Measurements from ENCODE around the gene WDR91. TPM values are rescaled to one million over a fixed set of nuclear protein-coding genes. Genes with fewer than 3 reads are reported as not detected.

WDR91 gene
- total RNA-seq, 1 experiment from 2014 or later, result 10.1 TPM

- no peak overlapping the region for H3K27ac ChIP-seq (ENCODE audit: low read depth, low read length)
- no peaks in the 10 kb centered on the region; a peak in 1 of 4 replicates for H3K36me3 ChIP-seq (ENCODE audit: control insufficient read depth in 1 of 2, insufficient read depth in 2 of 2, low read length in 2 of 2)
- DNase-seq (ENCODE audit: low read depth, low spot score), result no peak
- no peak for TF ChIP-seq FOSL1 (IDR thresholded peaks at IDR 0.05; ENCODE audit: low read depth)
- no peak for TF ChIP-seq EZH2 (IDR thresholded peaks at IDR 0.05)
- no peak for TF ChIP-seq SP1 (IDR thresholded peaks at IDR 0.05; ENCODE audit: low read depth)
- TF ChIP-seq SRF (IDR thresholded peaks at IDR 0.05; ENCODE audit: low read depth), result no peak
- no peak for TF ChIP-seq ZFX (IDR thresholded peaks at IDR 0.05)
- TF ChIP-seq MAX (IDR thresholded peaks at IDR 0.05), result no peak
- no peak for TF ChIP-seq CEBPB (IDR thresholded peaks at IDR 0.05; ENCODE audit: low read depth)
- no peak for TF ChIP-seq SIN3A (IDR thresholded peaks at IDR 0.05; ENCODE audit: low read depth)
- TF ChIP-seq EZH2phosphoT487 (IDR thresholded peaks at IDR 0.05; ENCODE audit: borderline replicate concordance), result no peak
- H3K9me3 ChIP-seq (ENCODE audit: control insufficient read depth in 1 of 2, insufficient read depth in 1 of 2, low read depth in 1 of 2, low read length in 2 of 2), result no peaks in the 10 kb centered on the region
- POLR2A ChIA-PET, result no interaction called here
- CTCF ChIA-PET, result no interaction called here
- no peaks in the 10 kb centered on the region for H3K9me2 ChIP-seq (ENCODE audit: insufficient read depth)
- intact Hi-C loops (cut with micrococcal nuclease), result no loop called here
- no peaks in the 10 kb centered on the region for H3K27me3 ChIP-seq (ENCODE audit: insufficient read depth, low read length)
- ATAC-seq, result no peak
- peaks cover 5 to 7% of the 10 kb centered on the region in 2 experiments; a peak in 3 of 4 replicates for H3K4me1 ChIP-seq (ENCODE audit: control insufficient read depth in 1 of 2, insufficient read depth in 2 of 2, low read length in 2 of 2)
- no peak overlapping the region for H3K4me2 ChIP-seq (ENCODE audit: low read length)
- no peaks in the 10 kb centered on the region for H4K20me1 ChIP-seq (ENCODE audit: insufficient read depth)
- H3K9ac ChIP-seq (ENCODE audit: low read length), result no peak overlapping the region
- no peaks in the 10 kb centered on the region for H3K79me2 ChIP-seq (ENCODE audit: insufficient read depth, low read length)
- RAD21 ChIA-PET (ENCODE audit: low non-redundant PET in 1 of 2, low total read pairs in 2 of 2, uncharacterized antibody in 2 of 2, unreplicated experiment in 2 of 2), result no interaction called here
- BruUV-seq (replicated peaks), result no TSS peak
- no peak overlapping the region for H2AFZ ChIP-seq (ENCODE audit: low read depth, low read length, poor library complexity, severe bottlenecking)
- no peak overlapping the region for H3K4me3 ChIP-seq (replicated peaks in 1 of 2; ENCODE audit: low read depth in 1 of 2, low read length in 2 of 2)
These were observed 5.5 kb downstream of the WDR91 start for GRCh38 chr7:135205850-135206249.

- RAD21 ChIA-PET (ENCODE audit: low non-redundant PET in 1 of 2, low total read pairs in 2 of 2, uncharacterized antibody in 2 of 2, unreplicated experiment in 2 of 2), result no interaction called here
- CTCF ChIA-PET, result no interaction called here
These were observed 6.5 kb downstream of the WDR91 start for GRCh38 chr7:135204876-135205275.

More at GRCh38 chr7:135204876-135205275, 6.5 kb downstream of the WDR91 start:
- Histone ChIP-seq H3K4me1 (ENCODE audit: control insufficient read depth in 1 of 2, insufficient read depth in 2 of 2, low read length in 2 of 2) (no peaks in the 10 kb centered on the region), H3K36me3 (ENCODE audit: control insufficient read depth in 1 of 2, insufficient read depth in 2 of 2, low read length in 2 of 2) (peaks cover 0 to 3% of the 10 kb centered on the region in 2 experiments; a peak in 1 of 4 replicates), H3K9ac (ENCODE audit: low read length) (no peak overlapping the region), H2AFZ (ENCODE audit: low read depth, low read length, poor library complexity, severe bottlenecking) (no peak overlapping the region), H3K4me2 (ENCODE audit: low read length) (no peak overlapping the region), H3K79me2 (ENCODE audit: insufficient read depth, low read length) (no peaks in the 10 kb centered on the region), H3K27ac (ENCODE audit: low read depth, low read length) (no peak overlapping the region), H3K9me2 (ENCODE audit: insufficient read depth) (no peaks in the 10 kb centered on the region), H4K20me1 (ENCODE audit: insufficient read depth) (no peaks in the 10 kb centered on the region), H3K4me3 (replicated peaks in 1 of 2; ENCODE audit: low read depth in 1 of 2, low read length in 2 of 2) (no peak overlapping the region), H3K27me3 (ENCODE audit: insufficient read depth, low read length) (no peaks in the 10 kb centered on the region), H3K9me3 (ENCODE audit: control insufficient read depth in 1 of 2, insufficient read depth in 1 of 2, low read depth in 1 of 2, low read length in 2 of 2) (no peaks in the 10 kb centered on the region)
- ATAC-seq (no peak), DNase-seq (ENCODE audit: low read depth, low spot score) (no peak)
- intact Hi-C loops (cut with micrococcal nuclease), result no loop called here
- BruUV-seq (replicated peaks), result no TSS peak
- TF ChIP-seq EGR1 (IDR thresholded peaks at IDR 0.05; ENCODE audit: low read depth), result no peak
- no peak for TF ChIP-seq MAX (IDR thresholded peaks at IDR 0.05)
- no peak for TF ChIP-seq CTCF (IDR thresholded peaks at IDR 0.05 in 2 of 3, conservative IDR thresholded peaks at IDR 0.05 in 1 of 3; ENCODE audit: borderline replicate concordance in 1 of 3, insufficient read depth in 1 of 3, low read depth in 2 of 3, low read length in 2 of 3)
- TF ChIP-seq SRF (IDR thresholded peaks at IDR 0.05; ENCODE audit: low read depth), result no peak
- no peak for TF ChIP-seq REST (IDR thresholded peaks at IDR 0.05; ENCODE audit: low read depth)
- TF ChIP-seq POLR2AphosphoS5 (IDR thresholded peaks at IDR 0.05; ENCODE audit: low read depth, low read length), result no peak
- TF ChIP-seq RAD21 (IDR thresholded peaks at IDR 0.05; ENCODE audit: low read depth), result no peak
- TF ChIP-seq ELF1 (IDR thresholded peaks at IDR 0.05; ENCODE audit: borderline replicate concordance, low read depth), result no peak
- TF ChIP-seq CEBPB (IDR thresholded peaks at IDR 0.05; ENCODE audit: low read depth), result no peak
- TF ChIP-seq YY1 (IDR thresholded peaks at IDR 0.05; ENCODE audit: extremely low read depth, insufficient replicate concordance, low read depth, low read length), result no peak
- no peak for TF ChIP-seq FOSL1 (IDR thresholded peaks at IDR 0.05; ENCODE audit: low read depth)
- no peak for TF ChIP-seq CBX3 (IDR thresholded peaks at IDR 0.05; ENCODE audit: low read depth)
- POLR2A ChIA-PET, result no interaction called here
